CD4-positive, alpha-beta T cell treated with Interleukin-17A for 4 hours (primary cell): Measurements from ENCODE around the gene IQSEC3.

Experiments
- DNase-seq: peaks from one replicate; pipeline ENCODE4 v3.0.0-alpha.2; 2020; ENCODE audit warnings: mixed read lengths

The IQSEC3 gene

DNA sequence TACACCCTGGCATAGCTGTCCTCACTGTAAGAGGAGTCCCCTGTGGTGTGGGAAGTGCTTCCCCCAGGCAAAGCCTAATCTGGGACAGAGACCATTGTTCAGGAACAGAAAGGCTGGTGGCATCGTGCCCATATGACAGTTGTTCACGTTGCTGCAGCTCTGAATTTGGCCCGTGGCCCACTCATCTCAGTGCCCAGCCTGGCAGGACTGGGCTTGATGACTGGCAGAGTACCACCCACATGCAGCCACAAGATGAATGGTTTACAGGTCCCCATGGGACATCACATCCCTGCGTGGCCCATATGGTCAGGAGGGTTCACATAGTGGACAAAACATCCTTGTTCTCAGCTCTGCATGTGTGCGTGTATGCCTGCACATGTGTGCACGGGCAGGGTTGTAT lies 17.5 kb downstream of the IQSEC3 start:
- no peak for DNase-seq

DNA sequence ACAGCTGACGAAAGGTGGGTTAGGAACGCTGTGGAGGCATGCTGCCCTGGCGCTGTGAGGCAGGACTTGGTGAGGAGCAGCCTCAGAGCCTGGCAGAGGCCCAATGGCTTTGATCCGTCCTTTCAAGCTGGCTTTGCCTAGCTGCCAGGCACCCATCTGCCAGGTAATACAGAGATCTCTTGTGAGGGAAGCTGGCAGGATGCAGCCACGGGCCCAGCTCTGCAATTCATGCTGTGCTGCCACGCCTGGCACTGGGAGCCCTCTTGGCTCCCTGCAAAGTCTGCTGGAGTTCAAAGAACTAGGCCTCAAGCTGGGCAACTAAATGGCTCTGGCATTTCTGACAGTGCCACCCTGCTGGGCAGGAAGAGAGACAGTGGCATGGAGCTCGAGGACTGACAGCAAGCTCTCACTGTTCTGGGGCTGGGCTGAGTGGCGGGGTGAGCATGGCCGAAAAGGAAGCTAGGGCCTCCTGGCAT lies 18.7 kb downstream of the IQSEC3 start:
- DNase-seq = no peak

DNA sequence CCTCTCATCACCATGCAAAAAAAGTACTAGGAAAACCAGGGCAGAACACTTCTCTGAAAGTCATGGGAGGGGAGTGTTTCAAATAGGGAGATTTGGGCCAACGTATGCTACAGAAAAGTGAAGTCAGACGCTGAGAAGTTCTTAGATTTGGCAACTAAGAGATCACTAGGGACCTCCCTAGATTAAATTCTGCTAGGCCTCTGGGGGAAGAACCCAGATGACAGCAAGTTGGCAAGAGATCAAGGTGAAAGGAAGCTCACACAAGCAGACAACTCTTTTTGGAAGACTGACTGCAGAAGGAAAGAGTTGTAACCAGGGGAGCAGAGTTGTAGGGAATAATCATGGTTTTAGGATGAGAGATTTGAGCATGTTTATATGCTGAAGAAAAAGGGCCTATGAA lies 20.7 kb downstream of the IQSEC3 start:
- no peak for DNase-seq

DNA sequence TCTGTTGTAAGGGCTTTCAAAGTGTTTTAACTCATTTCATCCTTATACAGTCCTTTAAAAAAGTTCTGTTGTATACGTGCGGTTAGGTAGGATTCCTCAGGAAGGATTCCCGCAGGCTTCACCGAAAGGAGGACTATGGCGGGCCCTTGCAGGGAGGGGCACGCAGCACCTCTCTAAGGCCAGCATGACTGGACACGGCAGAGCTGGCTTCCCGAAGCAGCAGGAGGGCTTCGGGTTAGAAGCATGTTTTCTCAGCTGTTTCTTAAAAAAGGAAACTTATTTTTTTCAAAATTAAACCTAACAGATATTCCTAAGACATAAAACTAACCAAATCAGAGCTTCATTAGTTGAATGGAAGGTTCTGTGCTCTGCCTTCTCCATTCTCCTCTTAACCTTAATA lies 21.3 kb downstream of the IQSEC3 start:
- DNase-seq = no peak

DNA sequence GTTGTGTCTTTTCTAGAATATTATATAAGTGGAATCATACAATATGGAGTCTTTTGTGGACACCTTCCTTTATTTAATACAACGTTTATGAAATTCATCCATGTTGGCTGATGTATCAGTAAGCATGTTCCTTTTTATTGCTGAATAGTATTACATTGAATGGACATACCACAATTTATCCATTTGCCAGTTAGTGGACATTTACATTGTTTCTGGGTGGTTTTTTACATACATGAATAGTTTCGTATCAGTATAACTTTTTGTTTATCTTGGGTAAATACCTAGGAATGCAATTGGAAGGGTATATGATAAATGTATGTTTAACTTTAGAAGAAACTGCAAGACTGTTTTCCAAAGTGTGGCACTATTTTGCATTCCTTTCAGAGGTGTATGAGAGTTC lies 23.1 kb downstream of the IQSEC3 start:
- DNase-seq = no peak

DNA sequence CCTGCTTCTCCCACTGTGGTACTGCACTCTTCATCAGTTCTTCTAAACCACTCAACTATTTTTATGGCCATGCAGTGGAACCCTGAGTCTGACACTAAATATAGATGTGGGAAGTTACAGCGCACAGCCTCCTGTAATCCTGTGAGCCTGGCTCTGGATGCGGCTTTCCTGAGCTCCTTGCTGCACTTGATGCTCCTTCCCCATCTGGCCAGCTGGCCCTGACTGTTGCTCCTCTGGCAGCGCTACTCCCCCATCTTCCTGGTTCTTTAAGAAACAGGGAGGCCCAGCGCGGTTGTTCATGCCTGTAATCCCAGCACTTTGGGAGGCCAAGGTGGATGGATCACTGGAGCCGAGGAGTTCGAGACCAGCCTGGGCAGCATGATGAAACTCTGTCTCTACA lies 24.6 kb downstream of the IQSEC3 start:
- DNase-seq = no peak

GRCh38 chr12:93266-94005 lies 26.9 kb downstream of the IQSEC3 start:
- DNase-seq = no peak

GRCh38 chr12:96543-96942 lies 30.0 kb downstream of the IQSEC3 start:
- DNase-seq = no peak

- DNase-seq = no peak
Observed at GRCh38 chr12:98924-99352, 32.4 kb downstream of the IQSEC3 start.

DNA sequence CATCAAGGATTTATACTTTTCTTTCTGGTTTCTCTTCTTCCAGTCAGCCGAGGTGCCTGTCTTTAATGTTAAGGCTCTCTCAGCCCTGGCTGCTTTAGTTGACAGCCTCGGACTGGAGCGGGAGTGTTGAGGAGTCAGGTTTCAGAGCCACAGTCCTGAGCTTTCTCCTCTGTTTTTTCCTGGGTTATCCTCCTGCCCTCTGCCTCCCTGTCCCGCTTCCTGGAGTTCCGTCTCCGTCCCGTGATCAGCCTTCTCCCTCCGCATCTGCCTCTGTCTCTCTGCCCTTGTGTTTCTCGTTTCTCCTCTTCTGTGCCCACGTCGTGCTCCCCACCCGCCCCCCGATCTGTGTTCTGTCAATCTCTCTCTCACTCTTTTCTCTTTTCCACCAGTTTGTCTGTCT lies 33.0 kb downstream of the IQSEC3 start:
- no peak for DNase-seq

GRCh38 chr12:101969-102878 lies 35.7 kb downstream of the IQSEC3 start:
- DNase-seq = no peak

DNA sequence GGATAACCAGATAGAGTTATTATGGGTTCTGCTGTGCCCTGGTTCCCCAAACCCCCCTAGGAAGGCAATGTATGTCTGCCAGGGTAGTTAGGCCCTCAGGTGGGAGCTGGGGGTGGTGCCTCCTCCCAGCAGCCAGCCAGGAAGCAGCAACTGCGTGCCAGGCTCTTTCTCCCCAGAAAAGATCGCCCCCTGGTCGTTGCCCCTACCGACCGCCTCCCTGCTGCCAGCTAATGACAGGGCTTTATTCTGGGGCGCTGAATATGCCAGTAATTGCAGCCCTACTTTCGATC lies 36.3 kb downstream of the IQSEC3 start:
- DNase-seq = no peak

- DNase-seq = peak; percentile 4
Observed at GRCh38 chr12:103169-103981, 36.8 kb downstream of the IQSEC3 start.

GRCh38 chr12:104551-105081 lies 38.0 kb downstream of the IQSEC3 start:
- peak; percentile 23 for DNase-seq

DNA sequence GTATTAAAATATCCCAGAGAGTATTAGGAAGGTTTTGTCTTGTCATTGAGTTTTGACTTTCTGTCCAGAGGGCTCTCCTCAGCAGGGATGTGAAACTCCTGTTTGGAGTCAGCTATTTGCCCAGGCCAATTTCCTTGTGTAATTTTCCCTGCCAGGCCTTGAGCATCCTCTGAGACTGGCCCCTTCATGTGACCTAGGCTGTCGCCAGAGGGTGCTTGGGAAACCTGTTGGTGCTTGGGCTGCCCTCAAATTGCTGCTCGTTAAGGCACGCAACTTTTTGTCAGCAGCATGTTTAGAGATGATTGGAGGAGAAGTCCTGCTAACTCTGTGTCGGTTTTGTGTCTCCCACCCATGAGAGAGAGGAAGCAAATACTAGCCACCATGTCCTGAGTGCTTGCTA lies 39.1 kb downstream of the IQSEC3 start:
- DNase-seq = no peak

DNA sequence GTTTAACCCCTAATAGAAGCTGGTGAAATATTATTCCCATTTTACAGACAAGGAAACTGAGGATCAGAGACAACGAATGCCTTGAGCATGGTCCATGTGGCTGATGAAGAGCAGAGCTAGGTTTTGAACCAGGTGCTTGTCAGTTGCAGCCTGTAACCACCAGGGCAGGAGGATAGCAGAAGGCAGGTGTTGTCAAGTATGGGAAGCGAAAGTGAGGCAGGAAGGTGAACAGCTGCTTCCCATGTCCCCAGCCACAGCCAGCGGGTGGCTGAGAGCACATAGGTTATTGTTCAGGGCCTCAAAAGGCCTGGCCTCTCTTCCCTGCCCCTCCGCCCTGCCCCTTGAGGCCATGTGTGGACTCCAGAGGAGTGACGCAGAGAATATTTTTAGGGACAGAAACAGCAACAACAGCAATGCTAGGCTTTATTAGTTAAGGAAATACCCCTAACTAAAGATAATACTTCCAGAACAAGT lies 39.6 kb downstream of the IQSEC3 start:
- DNase-seq = no peak

- DNase-seq = no peak
Observed at GRCh38 chr12:108594-108993, 42.0 kb downstream of the IQSEC3 start.

DNA sequence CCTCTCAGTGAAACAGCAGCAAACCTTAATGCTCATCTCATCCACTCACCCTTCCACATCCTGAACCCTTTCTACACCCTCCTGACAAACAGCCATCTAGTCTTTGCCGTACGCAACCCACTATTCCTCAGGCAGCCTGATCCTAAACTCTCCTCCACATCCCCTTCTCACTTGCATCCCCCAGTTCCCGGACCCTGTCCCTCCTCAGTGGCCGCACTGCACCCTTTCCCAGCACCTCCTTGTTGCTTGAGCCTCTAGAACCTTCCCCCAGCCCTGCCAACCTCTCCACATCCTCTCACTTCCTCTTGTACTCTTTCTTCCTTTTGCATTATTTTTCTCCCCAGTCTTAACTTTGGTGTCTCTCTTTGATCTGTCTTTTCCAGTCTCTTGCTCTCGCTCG lies 42.9 kb downstream of the IQSEC3 start:
- DNase-seq = no peak

DNA sequence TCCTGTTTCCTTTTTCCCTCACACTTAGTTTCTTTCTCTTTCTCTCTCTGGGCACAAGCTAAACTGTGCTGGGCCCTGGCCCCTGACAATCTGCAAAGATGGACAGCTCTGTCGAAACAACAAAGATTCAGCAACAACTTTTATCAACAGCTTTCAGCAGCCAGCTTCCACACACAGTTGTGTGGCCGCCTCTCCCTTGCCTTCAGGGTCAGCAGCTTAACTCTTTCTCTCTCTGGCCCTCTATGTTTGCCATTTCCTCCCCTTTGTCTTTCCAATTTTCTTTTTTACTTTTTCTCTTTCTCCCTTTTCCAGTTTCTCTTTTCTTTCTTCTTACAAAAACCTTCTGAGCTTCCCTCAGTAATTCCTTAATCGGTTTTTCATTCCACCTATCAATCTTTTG lies 43.3 kb downstream of the IQSEC3 start:
- DNase-seq = no peak

GRCh38 chr12:111699-112493 lies 45.3 kb downstream of the IQSEC3 start:
- DNase-seq = no peak

DNA sequence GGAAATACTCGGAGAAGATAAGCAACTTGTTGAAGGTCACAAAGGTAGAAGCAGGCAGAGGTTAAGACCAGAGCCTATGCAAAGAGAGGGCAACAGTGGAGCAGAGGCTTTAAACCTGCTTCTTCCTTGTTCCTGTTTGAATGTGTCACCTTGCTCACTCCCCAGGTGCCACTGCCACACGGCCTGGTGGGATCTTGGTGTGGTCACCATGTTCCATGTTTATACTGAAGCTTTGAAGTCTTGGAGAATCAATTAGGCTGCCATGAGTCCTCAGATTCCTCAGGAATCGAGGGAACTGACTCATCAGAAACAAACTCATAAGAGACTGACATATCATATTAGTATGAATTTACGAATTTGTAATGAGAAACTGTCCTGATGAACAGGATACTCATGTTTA lies 46.8 kb downstream of the IQSEC3 start:
- DNase-seq = no peak

GRCh38 chr12:114626-115211 lies 48.2 kb downstream of the IQSEC3 start:
- no peak for DNase-seq
